ENCODE data around the gene TAF5L.

The TAF5L gene

DNA sequence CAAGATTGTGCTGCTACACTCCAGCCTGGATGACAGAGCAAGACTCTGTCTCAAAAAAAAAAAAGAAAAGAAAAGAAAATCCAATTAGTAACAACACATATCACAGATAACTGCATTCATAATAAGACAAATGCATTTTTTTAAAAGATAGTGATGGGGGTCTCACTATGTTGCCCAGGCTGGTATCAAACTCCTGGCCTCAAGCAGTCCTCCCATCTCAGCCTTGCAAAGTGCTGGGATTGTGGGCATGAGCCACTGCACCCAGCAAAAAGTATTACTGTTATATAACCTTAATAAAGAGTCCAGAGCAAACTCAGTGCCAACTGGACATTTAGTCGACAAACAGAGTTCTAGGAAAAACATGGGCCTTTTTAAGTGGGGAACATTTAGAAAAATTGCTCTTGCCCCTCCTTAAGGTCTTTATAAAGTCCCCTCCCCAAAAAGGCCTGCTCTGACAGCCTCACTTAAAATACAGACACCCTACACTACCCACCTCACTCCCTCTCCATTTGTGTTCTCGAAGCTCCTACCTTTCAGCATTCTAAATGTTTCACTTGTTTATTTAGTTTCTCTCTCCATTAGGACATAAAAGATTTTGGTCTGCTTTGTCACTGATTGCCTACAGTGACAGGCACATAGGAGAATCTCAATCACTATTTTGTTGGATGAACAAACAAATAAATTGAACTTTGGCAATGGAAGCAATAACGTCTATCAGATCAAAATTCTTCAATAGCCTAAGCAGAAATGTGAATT, 74.9 kb downstream of the TAF5L start:
- no peak for DNase-seq (ENCODE audit: low read depth)
- H3K4me3 ChIP-seq (ENCODE audit: low read depth, low read length), result no peak overlapping the region
- in situ Hi-C loops (cut with HindIII; ENCODE audit: low sequenced_read_pairs), result no loop called here
- TF ChIP-seq CTCF (IDR thresholded peaks at IDR 0.05; ENCODE audit: low read depth, low read length, missing control alignments), result no peak

GRCh38 chr1:229547542-229547941, 78.4 kb downstream of the TAF5L start:
- no peak overlapping the region for H3K4me3 ChIP-seq (ENCODE audit: low read depth, low read length)
- no peak for DNase-seq (ENCODE audit: low read depth)
- TF ChIP-seq CTCF (IDR thresholded peaks at IDR 0.05; ENCODE audit: low read depth, low read length, missing control alignments), result no peak
- in situ Hi-C loops (cut with HindIII; ENCODE audit: low sequenced_read_pairs), result no loop called here

DNA sequence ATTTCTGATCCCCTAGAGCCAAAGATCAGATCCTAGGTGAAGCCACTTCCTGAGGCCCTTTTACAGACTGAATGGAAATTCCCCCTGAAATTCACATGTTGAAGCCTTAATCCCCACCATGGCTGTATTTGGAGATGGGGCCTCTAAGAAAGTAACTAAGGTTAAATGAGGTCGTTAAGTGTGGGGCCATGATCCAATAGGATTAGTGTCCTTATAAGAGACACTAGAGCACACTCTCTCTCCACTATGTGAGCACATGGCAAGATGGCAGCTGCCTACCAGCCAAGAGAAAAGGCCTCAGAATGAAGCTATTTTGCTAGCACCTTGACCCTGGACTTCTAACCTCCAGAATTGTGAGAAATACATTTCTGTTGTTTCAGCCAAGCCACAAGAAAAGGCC, 81.3 kb downstream of the TAF5L start:
- in situ Hi-C loops (cut with HindIII; ENCODE audit: low sequenced_read_pairs), result no loop called here
- no peak for DNase-seq (ENCODE audit: low read depth)
- no peak overlapping the region for H3K4me3 ChIP-seq (ENCODE audit: low read depth, low read length)
- no peak for TF ChIP-seq CTCF (IDR thresholded peaks at IDR 0.05; ENCODE audit: low read depth, low read length, missing control alignments)
